HG02938 (cell line): ENCODE measurements around the gene FBP2.

Source experiments
- ATAC-seq: cut with Tn5 transposase; IDR thresholded peaks from one replicate; pipeline ENCODE4 v1.9.1; 2021; ENCODE audit warnings: mild to moderate bottlenecking, moderate library complexity; ENCODE audit not compliant: unreplicated experiment

Gene FBP2

DNA sequence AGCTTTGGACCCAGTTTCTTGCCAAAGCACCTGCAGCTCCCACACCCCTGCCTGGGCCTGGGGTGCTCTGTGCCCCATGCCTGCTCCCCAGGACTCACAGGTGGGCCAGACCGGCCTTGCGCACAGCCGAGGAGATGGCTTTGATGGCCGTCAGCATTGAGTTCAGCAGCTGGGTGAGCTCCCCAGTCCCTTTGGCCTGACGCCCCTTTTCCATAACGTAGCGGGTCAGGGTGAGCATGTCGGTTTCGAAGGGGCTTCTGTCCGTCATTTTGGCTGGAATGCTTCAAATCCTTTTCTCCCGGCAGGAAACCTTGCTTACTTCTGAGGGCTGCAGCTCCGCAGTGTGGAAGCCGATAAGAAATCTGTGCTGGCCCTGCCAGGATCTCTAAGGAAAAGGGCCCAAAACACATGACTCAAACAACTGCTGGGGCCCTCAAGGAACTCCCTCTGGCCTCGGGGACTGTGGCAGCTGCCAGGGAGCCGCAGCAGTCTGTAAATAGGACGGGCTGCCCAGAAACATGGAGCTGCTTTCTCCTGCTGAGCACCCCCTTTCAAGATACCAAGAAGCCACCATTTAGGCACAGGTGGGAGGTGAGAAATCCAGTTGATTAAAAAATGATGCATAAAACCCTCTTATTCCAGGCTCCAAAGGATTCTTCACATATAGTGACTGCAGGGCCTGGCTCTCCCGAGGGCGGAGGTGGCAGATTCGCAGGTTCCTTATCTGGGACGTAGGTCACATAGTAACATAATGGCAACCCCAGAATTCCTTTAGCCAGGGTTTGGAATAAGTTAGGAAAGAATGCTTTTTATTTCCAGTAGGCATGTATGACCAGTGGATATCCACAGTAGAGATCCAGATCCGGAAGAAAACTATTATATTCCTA, at the start of gene FBP2:
Gene FBP2, minus strand, starts transcription at position 366 of the 887 bp plus-strand sequence. Its CDS starts 98 bp downstream, at position 268.
- ATAC-seq = no peak

DNA sequence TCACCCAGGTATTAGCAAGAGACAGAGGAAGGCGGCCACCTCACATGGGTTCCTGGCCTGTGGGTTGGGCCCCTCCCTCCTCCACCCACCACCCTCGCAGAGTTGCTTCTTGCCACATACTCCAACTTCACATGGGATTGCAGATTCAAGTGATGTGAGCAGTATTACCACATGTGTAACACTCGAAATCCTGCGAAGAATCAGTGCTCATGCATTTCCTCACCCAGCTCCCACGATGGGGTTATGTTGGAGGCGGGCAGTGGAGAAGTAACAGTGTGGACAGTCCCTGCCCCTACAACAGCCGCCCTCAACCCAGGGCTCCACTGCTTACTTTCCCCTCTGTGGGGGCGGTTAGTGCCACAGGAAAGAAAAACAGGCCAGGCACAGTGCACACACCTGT, 49.6 kb upstream of the FBP2 start:
- no peak for ATAC-seq

DNA sequence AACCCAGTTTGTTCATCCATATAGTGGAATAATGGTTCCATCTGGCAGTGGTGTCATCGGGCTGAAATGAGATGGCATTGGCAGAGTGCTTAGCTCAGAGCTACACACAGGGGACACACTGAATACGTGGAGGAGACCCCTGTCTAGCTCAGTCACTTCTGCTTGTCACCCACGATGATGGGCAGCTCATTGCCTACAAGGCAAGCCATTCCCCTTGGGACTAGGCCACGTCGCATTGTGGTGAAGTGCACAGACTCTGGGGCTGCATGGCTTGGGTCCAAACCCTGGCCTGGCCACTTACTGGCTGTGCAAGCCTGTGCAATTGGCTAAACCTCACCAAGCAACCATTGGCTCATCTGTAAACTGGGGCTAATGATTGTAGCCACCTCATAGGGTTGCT, 48.9 kb upstream of the FBP2 start:
- ATAC-seq = no peak

DNA sequence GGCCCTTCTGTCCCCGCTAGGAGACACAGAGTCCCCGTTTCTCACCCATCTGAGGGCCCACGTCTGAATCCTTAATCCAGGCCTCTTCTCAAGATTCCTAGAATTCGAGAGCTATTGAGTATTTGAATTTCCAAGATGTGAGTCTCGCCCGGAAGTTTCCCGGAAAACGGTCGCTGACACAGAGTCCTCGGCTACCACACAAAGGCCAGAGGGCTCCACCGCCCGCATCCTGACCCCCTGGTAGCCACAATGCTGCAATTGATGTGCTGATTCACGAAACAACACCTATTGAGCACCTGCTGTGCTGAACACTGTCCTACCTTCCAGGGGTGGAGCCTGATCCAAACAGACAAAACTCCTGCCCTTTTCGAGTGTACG, 46.4 kb upstream of the FBP2 start:
- no peak for ATAC-seq

DNA sequence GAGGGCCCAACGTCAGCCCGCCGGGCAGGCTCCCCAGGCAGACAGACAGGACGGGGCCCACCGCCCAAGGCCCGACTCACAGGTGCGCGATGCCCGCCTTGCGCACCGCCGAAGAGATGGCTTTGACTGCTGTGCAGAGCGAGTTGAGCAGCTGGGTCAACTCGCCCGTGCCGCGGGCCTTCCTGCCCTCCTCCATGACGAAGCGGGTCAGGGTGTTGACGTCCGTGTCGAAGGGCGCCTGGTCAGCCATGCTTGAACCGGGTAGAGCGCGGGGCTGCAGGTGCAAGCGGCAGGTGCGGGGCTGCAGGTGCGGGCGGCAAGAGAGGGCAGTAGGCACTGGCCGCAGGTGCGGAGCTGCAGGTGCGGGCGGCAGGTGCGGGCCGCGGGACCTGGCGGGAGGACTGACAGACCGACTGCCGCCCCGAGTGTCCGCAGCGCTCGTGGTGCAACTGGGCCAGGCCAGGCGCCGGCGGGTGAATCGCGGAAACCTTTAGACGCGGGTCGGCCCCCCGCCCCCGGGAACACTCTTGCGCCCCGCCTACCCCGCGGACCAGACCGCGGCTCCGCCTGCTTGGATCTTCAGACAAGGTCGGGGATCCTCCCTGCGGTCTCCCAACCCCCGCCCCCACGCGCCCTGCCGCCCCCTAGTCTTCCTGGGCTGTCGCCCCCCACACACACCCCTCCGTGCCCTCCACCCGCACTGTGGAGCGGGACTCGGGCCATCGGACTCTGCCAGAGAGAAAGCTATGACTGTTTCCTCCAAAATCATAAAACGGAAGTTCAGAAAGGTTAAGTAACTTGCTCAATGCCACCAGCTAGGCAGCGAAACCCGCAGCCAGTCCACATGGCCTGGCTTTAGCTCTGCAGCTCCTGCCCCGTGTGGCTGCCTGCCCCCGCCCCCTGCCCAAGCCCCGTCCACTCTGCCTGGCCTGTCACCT, 45.7 kb upstream of the FBP2 start, which contains the start of gene FBP1:
Gene FBP1, minus strand, starts transcription at position 458 of the 938 bp plus-strand sequence. Its CDS starts 208 bp downstream, at position 250.
- ATAC-seq = no peak

DNA sequence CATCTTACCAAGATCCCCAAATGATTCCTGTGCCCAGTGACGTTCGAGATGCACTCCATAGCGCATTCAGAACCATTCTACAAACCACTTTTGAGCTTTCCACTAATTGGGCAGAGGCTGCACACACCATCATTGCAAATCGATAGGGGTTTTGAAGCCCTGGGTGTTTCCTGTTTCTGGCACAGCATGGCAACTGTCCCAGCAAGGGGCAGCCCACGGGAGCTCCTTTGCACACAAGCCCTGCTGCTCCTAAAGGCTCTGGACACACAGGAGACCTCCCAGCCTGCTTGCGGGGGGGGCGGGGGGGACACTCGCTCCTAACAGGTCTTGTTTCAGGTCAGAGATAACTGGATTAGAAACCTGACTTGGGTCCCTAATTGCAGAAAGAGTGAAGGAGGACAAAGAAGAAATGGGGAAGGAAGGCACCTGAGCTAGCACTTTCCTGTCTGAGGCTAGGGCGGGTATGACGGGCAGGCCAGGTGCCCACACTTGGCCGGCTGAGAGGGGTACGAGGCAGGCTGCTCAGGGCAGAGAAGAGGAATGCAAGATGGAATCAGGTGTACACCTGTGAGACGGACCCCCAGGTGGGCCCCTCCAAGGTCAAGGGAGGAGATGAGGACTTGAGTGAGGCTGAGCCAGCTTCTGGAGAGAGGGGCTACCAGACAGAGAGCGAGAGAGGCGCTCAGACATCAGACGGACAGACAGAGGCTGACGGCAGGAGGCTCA, 44.9 kb upstream of the FBP2 start:
- ATAC-seq = no peak

DNA sequence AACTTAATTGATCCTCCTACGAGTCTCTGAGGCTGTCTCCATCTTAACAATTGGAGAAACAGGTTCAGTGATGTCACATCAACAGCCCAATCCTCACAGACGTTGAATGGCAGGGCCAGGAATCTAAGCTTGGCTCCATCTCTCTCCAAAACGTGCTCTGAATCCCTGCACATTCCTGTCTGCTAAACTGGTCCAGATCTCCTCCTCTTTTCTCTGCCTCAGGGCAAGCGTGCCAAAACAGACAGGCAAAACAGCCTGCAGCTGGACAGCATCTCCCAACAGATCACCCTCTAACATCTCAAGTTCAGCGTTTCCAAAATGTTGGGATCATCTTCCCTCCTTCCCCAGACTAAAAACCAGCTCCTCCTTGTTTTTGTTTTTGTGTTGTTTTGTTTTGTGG, 39.1 kb upstream of the FBP2 start:
- no peak for ATAC-seq

DNA sequence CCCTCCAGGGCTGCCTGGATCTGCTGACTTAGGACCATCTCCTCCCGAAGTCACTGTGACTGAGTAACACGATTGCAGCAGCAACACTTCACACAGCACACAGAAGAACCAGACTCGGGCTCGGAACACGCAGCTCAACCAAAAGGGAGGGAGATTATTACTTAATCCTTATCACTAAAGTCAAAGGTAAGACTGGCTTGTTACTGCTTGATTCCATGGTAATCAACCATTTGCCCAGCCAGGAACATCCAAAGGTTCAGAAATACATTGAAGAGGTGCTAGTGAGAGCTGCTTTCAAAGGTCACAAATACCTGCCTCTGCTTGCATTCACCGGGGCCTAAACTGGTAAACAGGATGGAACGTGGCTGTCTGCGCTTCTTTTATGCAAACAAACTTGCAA, 38.0 kb upstream of the FBP2 start:
- no peak for ATAC-seq

DNA sequence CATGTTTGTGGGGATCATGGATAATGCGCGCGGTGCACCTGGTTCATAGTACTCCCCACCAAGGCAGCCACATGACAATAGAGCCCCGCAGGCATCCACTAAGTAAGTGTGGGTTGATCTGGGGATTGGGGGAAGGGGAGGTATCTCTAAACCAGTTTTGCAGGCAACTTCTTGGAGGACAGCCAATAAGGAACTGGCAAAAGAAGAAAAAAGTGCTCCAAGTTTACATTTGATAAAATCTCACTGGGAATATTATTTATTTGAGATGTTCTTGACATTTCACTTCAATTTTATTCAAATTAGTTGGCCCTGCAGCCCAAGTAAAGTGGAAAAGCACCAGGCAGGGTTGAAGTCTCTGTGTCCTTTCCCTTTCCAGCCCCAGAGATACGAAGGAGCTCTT, 37.2 kb upstream of the FBP2 start:
- no peak for ATAC-seq

DNA sequence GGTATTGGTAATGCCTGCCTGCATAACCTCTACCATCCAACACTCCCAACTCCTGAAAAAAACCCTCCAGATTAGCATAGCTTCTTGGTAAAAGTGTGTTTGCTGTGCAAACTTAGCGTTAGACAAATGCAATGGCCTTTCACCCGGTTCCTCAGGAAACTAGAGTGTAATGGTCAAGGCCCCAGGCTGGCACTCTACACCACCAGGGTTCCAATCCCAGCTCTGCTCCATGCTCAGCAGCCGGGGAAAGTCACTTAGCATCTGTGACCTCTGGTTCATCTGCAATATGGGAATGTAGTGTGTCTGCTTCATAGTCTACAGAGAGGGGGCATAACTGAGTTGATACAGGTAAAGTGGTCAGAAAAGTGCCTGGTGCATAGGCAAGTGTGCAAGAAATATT, 36.7 kb upstream of the FBP2 start:
- no peak for ATAC-seq

DNA sequence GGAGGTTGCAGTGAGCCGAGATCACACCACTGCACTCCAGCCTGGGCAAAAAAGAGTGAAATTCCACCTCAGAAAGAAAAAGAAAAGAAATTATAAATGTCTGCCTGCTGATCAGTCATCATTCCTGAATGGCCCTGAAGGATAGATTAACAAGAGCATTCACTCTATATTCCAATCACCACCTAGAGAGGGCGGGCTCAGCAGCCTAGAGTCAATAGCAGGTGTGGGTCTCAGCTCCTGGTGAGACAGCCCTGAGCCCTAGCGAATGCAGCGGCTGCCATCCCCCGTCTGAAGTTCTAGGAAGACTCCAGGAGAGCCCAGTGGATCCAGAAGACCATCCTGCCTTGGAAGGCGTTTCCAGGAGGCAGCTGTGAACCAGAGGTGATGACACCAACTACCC, 33.7 kb upstream of the FBP2 start:
- no peak for ATAC-seq

DNA sequence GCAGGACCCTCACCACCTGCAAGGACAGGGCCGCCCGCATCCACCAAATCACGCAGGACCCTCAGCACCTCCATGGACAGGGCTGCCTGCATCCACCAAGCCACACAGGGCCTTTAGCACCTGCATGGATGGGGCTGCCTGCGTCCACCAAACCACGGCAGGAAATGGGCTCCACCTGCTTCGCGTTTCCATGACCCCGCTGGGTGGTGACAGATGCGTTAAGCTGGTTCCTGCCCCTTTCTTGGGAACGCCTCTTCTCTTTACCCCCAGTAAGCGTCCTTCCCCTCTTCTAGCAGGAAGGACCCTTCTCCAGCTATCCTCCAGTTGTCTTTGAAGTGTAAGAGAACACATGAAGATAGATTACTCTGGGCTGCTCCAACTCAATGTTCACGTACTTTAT, 32.2 kb upstream of the FBP2 start:
- no peak for ATAC-seq

DNA sequence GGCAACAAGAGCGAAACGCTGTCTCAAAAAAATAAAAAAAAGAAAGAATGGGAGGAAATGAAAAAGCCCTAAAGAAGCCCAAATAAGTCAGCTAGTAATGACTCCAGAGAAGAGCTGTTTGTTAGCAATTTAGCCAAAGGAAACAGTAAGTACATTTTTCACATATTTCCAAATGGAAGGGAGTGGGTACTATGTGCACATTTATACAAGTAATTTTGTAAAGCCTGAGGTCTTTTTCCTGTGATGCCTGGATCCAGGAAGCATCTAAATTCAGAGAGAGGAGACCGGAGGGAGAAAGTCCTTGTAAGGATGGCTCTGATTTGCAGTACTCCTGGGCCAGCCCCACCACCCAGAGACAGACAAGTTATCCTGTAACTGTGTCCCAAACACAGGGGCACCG, 31.0 kb upstream of the FBP2 start:
- ATAC-seq = no peak

DNA sequence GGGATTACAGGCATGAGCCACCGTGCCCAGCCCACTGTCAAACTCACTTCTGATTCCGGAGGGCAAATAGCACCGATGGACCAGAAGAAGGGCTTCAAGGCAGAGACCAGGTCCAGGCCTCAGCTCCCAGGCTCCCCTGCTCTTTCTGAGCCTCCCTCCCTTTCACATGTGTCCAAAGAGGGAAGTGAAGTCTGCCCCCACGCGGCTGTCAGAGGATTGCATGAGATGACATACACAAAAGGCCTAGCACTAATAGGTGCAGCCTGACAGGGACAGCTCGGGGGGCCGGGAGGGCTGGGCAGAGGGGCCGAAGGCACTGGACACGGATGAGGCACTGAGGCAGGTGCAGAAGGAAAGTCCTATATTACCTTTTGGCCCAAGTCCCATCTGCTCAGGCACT, 29.6 kb upstream of the FBP2 start:
- no peak for ATAC-seq

DNA sequence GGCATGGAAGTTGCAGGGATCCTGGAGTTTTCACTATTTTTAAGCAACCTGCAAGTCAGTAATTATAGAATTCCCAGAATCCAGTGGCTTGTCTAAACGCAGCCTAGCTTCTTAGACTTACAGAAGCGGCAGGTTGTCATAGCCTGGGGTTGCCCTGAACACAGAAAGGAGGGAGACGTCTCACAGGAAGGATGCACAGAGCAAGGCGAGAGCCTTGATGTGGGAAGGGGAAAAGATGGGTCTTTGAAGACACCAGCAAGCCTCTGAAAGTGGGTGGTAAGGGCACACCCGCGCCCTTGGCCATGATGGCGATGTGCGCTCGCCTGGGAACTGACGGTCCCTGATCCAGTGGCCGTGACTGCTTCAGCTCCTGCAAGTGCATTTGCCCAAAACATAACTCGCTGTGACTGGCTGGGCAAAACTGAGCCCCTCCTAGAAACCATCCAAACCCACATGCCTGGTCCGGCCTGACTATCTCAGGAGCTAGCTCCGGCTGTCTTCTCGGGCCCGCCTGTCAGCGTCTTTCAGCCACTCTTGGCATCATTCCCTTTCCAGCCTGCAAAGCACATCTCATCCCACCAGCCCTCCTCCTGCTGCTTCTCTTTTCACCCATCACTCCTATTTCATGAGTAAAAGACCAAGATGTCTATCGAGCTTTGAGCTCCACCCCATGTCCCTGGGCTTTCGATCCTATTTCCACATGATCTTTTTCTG, 28.6 kb upstream of the FBP2 start:
- no peak for ATAC-seq

DNA sequence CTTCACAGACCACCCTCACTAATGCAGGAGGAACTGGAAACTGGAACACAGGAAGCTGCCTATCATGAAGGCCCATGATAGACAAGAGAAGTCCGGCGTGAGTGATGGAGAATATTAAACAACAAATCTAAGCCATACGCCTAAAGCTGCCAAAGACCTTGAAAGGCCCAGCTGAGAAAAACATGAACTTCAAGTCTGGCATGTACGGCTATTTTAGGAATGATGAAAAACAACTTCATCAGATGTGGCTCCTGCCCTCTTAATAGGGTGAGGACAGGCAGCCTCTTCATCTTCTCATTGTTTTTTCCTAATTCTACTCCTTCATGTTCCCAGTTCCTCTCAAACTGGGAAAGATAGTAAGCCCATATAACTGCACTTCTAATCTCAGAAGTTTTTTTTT, 25.4 kb upstream of the FBP2 start:
- ATAC-seq = no peak

DNA sequence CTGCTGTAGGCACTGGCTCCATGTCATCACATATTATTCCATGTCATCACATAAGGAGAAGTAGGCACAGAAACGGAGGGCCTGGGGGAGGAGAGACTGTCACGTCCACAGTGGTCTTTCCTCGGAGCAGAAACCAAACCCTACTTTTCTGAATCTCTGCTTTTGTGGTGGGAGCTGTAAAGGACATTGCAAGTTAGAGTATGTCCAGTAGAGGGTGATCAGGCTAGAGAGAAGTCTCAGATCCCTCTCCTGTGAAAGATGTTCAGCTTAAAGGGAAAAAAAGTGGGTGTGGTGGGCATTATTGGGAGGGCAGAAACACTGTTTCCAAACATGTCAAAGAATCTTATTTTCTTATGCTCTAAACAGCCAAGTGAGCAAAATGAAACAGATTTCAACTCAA, 19.4 kb upstream of the FBP2 start:
- ATAC-seq = no peak

DNA sequence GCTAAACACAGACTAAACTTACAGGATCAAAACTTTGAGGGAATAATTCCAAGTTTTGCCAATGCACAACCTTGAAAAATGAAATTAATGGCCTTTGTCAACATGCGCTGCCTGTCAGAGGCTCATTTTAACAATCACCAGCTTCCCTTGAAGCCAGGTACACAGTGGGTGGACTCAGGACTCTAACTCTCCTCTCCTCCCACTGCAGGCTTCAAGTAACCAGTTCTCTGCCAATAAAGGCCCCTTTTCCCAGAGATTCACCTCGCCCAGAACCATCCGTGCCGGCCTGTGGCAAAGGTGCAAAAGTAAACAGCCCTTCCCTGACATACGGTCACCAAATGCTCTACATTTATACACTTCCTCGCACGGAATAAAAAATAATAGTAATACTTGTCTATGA, 18.4 kb upstream of the FBP2 start:
- ATAC-seq = no peak

DNA sequence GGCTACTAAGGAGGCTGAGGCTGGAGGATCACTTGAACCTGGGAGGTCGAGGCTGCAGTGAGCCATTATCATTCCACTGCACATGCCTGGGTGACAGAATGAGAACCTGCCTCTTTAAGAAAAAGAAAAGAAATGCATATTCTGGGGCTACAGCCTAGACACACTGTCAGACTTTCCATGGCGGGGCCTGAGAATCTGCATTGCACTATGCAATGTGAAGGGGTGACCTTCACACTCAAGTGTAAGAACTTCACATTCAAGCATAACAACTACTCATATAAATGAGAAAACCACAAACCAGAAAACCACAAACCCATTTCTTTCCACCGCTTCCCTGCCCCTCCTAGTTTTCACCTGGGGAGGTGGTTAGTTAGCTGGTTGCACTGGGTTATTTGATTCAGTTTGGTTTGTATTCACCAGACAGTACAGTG, 18.0 kb upstream of the FBP2 start:
- no peak for ATAC-seq

DNA sequence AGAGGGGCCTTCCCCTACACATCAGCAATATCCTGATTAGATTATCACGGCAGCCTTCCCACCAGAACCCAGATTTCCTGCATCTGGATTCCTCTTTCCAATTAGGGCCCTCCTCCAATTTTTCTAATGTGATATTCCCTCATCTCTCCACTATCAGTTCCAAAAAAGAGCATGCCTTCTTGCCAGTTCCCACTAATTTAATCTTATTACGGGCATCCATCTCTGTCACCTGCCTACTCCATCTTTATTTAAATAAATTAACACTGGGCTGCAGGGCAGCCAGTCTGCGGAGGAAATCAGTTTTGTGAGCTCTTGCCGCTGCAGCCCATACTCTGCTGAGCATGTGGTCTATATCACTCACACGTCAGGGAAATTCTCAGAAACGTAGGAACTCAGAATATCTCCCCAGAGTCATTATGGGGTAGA, 16.6 kb upstream of the FBP2 start:
- ATAC-seq = no peak

DNA sequence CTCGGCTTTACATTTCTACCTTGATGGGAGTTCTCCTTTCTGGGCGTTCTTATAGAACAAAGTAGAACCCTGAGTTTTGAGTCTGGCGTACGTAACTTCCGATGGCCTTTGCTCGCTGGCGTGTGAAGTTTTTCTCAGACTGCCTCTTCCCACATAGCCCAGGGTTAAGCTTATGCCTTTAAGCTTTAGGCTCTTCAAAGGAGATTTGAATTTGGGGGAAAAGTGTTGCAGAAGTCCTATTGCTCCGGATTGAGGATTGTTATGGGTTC, 13.7 kb upstream of the FBP2 start:
- ATAC-seq = no peak
